ENCODE data around the gene MACC1.
A peak's percentile ranks its signal among the peaks of the same experiment; 100 is the strongest.
"Not testable (repeated sequence)": the region's sequence is repeated elsewhere in the genome, so short reads cannot be mapped to it uniquely, and the experiment has no call there.

Gene MACC1

GRCh38 chr7:20220921-20221547 lies 3.9 kb upstream of the MACC1 start:
- no peaks in the 10 kb centered on the region for H3K9me3 Mint-ChIP-seq
- peaks cover 44% of the 10 kb centered on the region for H3K4me1 Mint-ChIP-seq (ENCODE audit: low read depth)
- H3K27ac Mint-ChIP-seq = peak overlapping the region; percentile 65
- H3K27me3 Mint-ChIP-seq = peaks cover 13% of the 10 kb centered on the region
- H3K4me3 Mint-ChIP-seq = no peak overlapping the region
- H3K36me3 Mint-ChIP-seq (ENCODE audit: low read depth) = no peaks in the 10 kb centered on the region

DNA sequence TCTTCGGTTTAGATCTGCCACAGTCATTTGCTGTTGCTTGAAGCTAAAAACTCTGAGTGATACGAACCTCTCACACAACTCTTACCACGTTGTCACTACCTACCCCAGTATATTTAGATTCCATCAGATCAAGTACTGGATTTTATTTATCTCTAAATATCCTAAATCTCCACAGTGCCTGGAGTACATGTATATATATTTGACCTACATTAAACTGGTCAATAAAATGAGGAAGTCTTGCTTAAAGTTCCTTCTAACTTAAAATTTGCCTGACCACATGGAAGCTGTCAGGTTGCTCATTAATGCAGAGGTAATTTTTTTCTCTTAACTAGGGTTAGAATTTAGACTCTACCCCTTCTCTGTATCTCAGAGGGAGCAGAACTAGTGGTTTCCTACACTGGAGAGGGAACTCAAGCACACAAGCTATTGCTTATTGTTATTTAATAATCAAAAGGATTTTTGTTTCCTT lies 3.1 kb upstream of the MACC1 start:
- Mint-ChIP-seq H3K27ac (peak overlapping the region; percentile 63), H3K4me3 (no peak overlapping the region)

GRCh38 chr7:20219446-20220292 lies 2.5 kb upstream of the MACC1 start:
- no peaks in the 10 kb centered on the region for H3K9me3 Mint-ChIP-seq

More for the DNA sequence above, 3.1 kb upstream of the MACC1 start:
- H3K4me1 Mint-ChIP-seq (ENCODE audit: low read depth) = peaks cover 44% of the 10 kb centered on the region
- H3K9me3 Mint-ChIP-seq = no peaks in the 10 kb centered on the region
- H3K27me3 Mint-ChIP-seq = peaks cover 10% of the 10 kb centered on the region
- H3K36me3 Mint-ChIP-seq (ENCODE audit: low read depth) = no peaks in the 10 kb centered on the region

DNA sequence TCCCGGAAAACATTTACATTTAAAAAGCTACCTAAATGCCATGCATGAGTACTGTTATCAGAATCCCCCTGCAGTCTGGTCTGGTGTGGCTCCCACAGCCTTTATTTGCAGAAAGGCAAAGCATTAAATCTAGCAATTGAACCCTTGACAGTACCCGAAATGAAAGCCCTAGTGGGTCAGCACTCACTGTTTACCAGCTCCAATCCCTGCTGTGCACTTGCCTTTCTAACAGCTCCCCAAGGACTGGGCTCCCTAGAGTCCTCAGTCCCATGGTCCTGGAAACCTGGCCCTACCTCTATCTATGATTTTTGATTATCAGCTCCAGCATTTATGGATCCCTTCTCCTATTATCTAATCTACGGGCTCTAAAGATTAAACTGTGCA lies 1.9 kb upstream of the MACC1 start:
- Mint-ChIP-seq H3K27ac (peak overlapping the region; percentile 47), H3K4me3 (no peak overlapping the region), H3K4me1 (ENCODE audit: low read depth) (peaks cover 44% of the 10 kb centered on the region), H3K36me3 (ENCODE audit: low read depth) (no peaks in the 10 kb centered on the region), H3K27me3 (peaks cover 9% of the 10 kb centered on the region), H3K9me3 (no peaks in the 10 kb centered on the region)

More at GRCh38 chr7:20219446-20220292, 2.5 kb upstream of the MACC1 start:
- Mint-ChIP-seq H3K4me1 (ENCODE audit: low read depth) (peaks cover 44% of the 10 kb centered on the region), H3K36me3 (ENCODE audit: low read depth) (no peaks in the 10 kb centered on the region), H3K27me3 (peaks cover 10% of the 10 kb centered on the region), H3K4me3 (peak overlapping the region; percentile 13), H3K27ac (peak overlapping the region; percentile 63)

DNA sequence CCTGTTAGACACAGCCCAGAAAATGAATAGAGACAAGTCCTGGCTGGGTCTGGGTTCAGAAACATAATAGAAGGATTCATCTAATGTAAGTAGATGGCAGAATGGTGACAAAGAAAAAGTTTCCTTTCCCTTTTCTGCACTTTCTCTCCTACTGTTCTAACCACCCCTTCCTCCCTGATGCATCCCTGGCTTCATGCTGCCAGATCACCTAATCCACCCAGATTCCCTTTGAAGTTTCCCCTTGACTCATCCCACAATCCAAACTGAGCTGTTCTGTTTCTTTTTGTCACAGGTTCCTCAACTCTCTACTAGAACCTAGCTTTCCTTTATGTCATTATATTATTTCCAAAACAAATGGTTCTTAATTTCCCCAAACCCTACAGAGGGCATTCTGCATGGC lies 1.1 kb upstream of the MACC1 start:
- Mint-ChIP-seq H3K4me3 (no peak overlapping the region), H3K36me3 (ENCODE audit: low read depth) (no peaks in the 10 kb centered on the region), H3K27me3 (peaks cover 1% of the 10 kb centered on the region), H3K4me1 (ENCODE audit: low read depth) (peaks cover 44% of the 10 kb centered on the region), H3K9me3 (no peaks in the 10 kb centered on the region), H3K27ac (no peak overlapping the region)

DNA sequence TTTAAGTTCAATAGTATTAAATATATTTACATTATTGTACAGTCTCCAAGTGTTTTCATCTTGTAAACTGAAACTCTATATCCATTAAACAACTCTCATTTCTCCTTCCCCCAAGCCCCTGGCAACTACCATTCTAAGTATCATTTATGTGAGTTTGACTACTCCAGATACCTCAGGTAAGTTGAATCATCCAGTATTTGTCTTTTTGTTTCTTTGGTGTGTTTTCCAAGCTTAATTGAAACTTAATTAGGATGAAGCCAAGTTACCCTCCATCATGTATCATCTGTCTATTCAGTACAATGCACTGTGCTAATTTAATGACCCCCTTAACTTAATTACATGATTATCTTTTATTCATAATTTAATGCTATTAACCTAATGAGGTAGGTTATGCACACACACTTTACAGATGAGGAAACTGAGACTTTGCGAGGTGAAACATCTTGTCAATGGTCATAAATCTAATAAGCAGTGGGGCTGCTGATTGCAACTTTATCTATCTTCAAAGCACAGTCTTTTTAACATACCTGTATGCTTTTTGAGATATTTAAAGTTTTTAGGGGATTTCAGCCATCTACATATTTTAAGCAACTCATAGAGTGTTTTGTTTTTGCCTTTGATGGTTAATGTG lies 663 bp downstream of the MACC1 start:
- peak overlapping the region; percentile 41 for H3K4me3 Mint-ChIP-seq
- no peak overlapping the region for H3K27ac Mint-ChIP-seq
- no peaks in the 10 kb centered on the region for H3K36me3 Mint-ChIP-seq (ENCODE audit: low read depth)
- no peaks in the 10 kb centered on the region for H3K9me3 Mint-ChIP-seq
- peaks cover 44% of the 10 kb centered on the region for H3K4me1 Mint-ChIP-seq (ENCODE audit: low read depth)
- no peaks in the 10 kb centered on the region for H3K27me3 Mint-ChIP-seq

DNA sequence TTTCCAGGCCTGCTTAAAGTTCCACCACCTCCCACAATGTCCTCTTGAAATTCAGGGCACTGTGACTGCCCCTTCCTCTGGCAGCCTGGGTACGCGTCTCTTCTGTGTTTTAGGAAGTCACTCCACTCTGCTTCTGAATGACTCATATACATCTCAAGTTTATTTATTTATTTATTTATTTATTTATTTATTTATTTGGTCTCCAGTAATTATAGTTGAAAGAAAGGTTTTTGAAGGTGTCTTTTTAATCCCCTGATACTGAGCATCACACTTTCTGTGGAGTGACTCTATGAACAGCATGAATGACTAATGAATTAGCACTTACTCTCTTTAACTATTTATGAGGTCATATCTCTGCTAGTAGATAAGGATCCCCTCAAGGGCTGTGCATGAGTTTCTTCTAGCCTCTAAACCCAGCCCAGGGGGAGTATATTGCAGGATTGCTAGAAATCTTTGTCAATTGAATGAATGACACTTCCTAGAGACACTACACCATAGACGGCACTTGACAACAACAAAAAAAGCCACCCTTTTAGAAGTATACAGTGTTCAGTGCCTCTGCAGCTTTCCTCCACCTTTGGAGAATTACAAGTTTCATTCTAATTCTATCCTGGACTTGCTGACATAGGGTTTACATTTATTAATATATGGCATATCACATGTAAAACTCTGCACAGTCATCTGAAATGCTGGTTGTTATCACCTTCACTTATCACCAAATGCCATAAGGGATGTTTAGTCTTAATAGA lies 2.1 kb downstream of the MACC1 start:
- no peaks in the 10 kb centered on the region for H3K36me3 Mint-ChIP-seq (ENCODE audit: low read depth)
- no peaks in the 10 kb centered on the region for H3K27me3 Mint-ChIP-seq
- no peak overlapping the region for H3K4me3 Mint-ChIP-seq
- H3K4me1 Mint-ChIP-seq (ENCODE audit: low read depth) = peaks cover 30% of the 10 kb centered on the region
- H3K9me3 Mint-ChIP-seq = peaks cover 4% of the 10 kb centered on the region
- no peak overlapping the region for H3K27ac Mint-ChIP-seq

- Mint-ChIP-seq H3K9me3 (peaks cover 11% of the 10 kb centered on the region), H3K27ac (no peak overlapping the region), H3K27me3 (no peaks in the 10 kb centered on the region), H3K36me3 (ENCODE audit: low read depth) (no peaks in the 10 kb centered on the region), H3K4me1 (ENCODE audit: low read depth) (peaks cover 21% of the 10 kb centered on the region), H3K4me3 (no peak overlapping the region)
Observed at GRCh38 chr7:20214132-20214531, 3.1 kb downstream of the MACC1 start.

DNA sequence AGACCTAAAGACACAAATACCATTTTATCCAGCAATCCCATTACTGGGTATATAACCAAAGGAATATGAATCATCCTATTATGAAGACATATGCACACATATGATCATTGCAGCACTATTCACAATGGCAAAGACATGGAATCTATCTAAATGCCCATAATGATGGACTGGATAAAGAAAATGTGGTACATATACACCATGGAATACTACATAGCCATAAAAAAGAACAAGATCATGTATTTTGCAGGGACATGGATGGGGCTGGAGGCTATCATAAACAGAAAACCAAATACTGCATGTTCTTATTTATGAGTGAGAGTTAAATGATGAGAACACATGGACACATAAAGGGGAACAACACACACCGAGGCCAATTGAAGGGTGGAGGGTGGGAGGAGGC lies 3.8 kb downstream of the MACC1 start:
- Mint-ChIP-seq H3K4me1 (ENCODE audit: low read depth) (peaks cover 13% of the 10 kb centered on the region), H3K27me3 (no peaks in the 10 kb centered on the region), H3K27ac (no peak overlapping the region), H3K4me3 (no peak overlapping the region), H3K36me3 (ENCODE audit: low read depth) (peaks cover 2% of the 10 kb centered on the region), H3K9me3 (peaks cover 13% of the 10 kb centered on the region)

DNA sequence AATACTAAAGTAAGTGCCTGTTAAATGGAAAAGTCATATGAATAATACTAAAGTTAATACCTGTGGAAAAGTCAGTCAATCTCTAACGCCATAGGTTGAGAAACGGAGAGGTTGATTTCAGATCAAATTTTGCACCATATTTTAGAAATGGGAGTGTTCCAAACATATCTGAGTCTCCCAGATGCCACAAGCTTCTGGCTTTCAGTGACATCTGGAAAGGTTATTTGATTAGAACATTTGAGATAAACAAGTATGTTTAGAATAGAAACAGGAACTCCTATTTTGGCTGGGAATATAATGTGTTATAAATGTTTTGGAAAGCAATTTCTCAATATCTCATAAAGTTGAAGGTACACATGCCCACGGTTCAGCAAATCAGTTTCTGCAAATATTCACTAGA lies 5.8 kb downstream of the MACC1 start:
- Mint-ChIP-seq H3K9me3 (peaks cover 19% of the 10 kb centered on the region), H3K4me1 (ENCODE audit: low read depth) (no peaks in the 10 kb centered on the region), H3K27me3 (no peaks in the 10 kb centered on the region), H3K27ac (no peak overlapping the region), H3K4me3 (no peak overlapping the region), H3K36me3 (ENCODE audit: low read depth) (peaks cover 7% of the 10 kb centered on the region)

GRCh38 chr7:20208651-20209307 lies 8.4 kb downstream of the MACC1 start:
- Mint-ChIP-seq H3K27me3 (no peaks in the 10 kb centered on the region), H3K36me3 (ENCODE audit: low read depth) (peaks cover 7% of the 10 kb centered on the region), H3K27ac (no peak overlapping the region), H3K4me3 (no peak overlapping the region), H3K9me3 (peaks cover 22% of the 10 kb centered on the region), H3K4me1 (ENCODE audit: low read depth) (no peaks in the 10 kb centered on the region)

DNA sequence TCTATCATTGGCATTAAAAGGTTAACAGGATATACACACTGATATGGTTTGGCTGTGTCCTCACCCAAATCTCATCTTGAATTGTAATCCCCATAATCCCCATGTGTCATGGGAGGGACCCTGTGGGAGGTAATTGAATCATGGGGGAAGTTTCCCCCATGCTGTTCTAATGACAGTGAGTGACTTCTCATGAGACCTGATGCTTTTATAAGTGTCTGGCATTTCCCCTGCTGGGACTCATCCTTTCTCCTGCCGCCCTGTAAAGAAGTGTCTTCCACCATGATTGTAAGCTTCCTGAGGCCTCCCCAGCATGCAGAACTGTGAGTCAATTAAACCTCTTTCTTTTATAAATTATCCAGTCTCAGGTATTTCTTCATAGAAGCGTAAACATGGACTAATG lies 9.4 kb downstream of the MACC1 start:
- not testable (repeated sequence) for H3K27ac Mint-ChIP-seq; H3K4me3 Mint-ChIP-seq; H3K27me3 Mint-ChIP-seq; H3K36me3 Mint-ChIP-seq (ENCODE audit: low read depth); H3K4me1 Mint-ChIP-seq (ENCODE audit: low read depth)
- peaks cover 22% of the 10 kb centered on the region for H3K9me3 Mint-ChIP-seq

- no peak overlapping the region for H3K27ac Mint-ChIP-seq
- no peak overlapping the region for H3K4me3 Mint-ChIP-seq
- peaks cover 7% of the 10 kb centered on the region for H3K36me3 Mint-ChIP-seq (ENCODE audit: low read depth)
- peaks cover 22% of the 10 kb centered on the region for H3K9me3 Mint-ChIP-seq
- peaks cover 5% of the 10 kb centered on the region for H3K4me1 Mint-ChIP-seq (ENCODE audit: low read depth)
- no peaks in the 10 kb centered on the region for H3K27me3 Mint-ChIP-seq
Observed at GRCh38 chr7:20206104-20206896, 10.9 kb downstream of the MACC1 start.

DNA sequence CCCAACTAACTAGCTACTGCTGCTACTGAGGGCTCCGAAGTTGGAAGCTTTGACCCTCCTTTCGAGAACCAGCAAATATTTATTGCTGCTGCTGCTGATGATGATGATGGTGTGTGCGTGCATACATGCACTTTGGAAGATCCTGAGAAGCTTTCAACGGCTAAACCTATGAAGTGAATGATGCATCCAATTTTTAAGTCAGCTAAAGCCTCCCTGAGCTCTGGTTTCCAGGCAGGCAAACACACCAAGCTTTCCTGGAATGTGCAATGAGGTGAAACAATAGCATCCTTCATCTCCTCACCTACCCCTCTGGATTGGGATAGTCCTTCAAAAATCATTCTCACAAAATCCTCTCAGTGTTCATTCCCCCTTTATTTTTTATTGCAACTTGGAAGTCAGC lies 13.9 kb downstream of the MACC1 start:
- no peak overlapping the region for H3K27ac Mint-ChIP-seq
- H3K36me3 Mint-ChIP-seq (ENCODE audit: low read depth) = peaks cover 5% of the 10 kb centered on the region
- peaks cover 16% of the 10 kb centered on the region for H3K4me1 Mint-ChIP-seq (ENCODE audit: low read depth)
- peaks cover 9% of the 10 kb centered on the region for H3K9me3 Mint-ChIP-seq
- no peak overlapping the region for H3K4me3 Mint-ChIP-seq
- H3K27me3 Mint-ChIP-seq = no peaks in the 10 kb centered on the region

Measured in stimulated activated naive CD8-positive, alpha-beta T cell treated with anti-CD3 and anti-CD28 coated beads, Interleukin-15, Interleukin-2, amounts not matched to agents 100 ng/mL and 50 ng/mL, for 24 hours (primary cell).